Hepatocyte (in vitro differentiated cells): ENCODE data around the gene TOM1L1. TPM values are rescaled to one million over a fixed set of nuclear protein-coding genes. Genes with fewer than 3 reads are reported as not detected.

Experiments
- DNase-seq: peaks from one replicate; pipeline ENCODE4 v3.0.0-alpha.2; 2016; ENCODE audit warnings: low spot score
- H2AFZ ChIP-seq: fragments of 200-600 bp; sonication (generic); 2 replicates; pipeline ENCODE4 v1.6.0; 2016; ENCODE audit warnings: antibody characterized with exemption, mild to moderate bottlenecking
- H3K27ac ChIP-seq: fragments of 200-600 bp; sonication (generic); 2 replicates; pipeline ENCODE4 v1.5.1; 2016; ENCODE audit warnings: mild to moderate bottlenecking
- H3K27me3 ChIP-seq: fragments of 200-600 bp; sonication (generic); 2 replicates; pipeline ENCODE4 v1.6.1; 2016
- H3K36me3 ChIP-seq: fragments of 200-600 bp; sonication (generic); replicated peaks from 2 replicates; pipeline ENCODE4 v1.5.1; 2016; ENCODE audit warnings: low read depth; ENCODE audit not compliant: insufficient read depth
- H3K4me1 ChIP-seq: fragments of 200-600 bp; sonication (generic); 2 replicates; pipeline ENCODE4 v1.5.1; 2016; ENCODE audit warnings: mild to moderate bottlenecking, moderate library complexity; ENCODE audit not compliant: insufficient read depth
- H3K4me2 ChIP-seq: fragments of 200-600 bp; sonication (generic); 2 replicates; pipeline ENCODE4 v1.6.0; 2016
- H3K4me3 ChIP-seq: fragments of 200-600 bp; sonication (generic); 2 replicates; pipeline ENCODE4 v1.5.1; 2016; ENCODE audit warnings: mild to moderate bottlenecking
- H3K79me2 ChIP-seq: fragments of 200-600 bp; sonication (generic); 2 replicates; pipeline ENCODE4 v1.6.0; 2017; ENCODE audit warnings: mild to moderate bottlenecking
- H3K9me2 ChIP-seq: fragments of 200-600 bp; sonication (generic); replicated peaks from 2 replicates; pipeline ENCODE4 v1.6.0; 2017; ENCODE audit warnings: mild to moderate bottlenecking; ENCODE audit not compliant: insufficient read depth
- H3K9me3 ChIP-seq: fragments of 200-600 bp; sonication (generic); 2 replicates; pipeline ENCODE4 v1.5.1; 2016; ENCODE audit warnings: low read depth, mild to moderate bottlenecking
- H4K20me1 ChIP-seq: fragments of 200-600 bp; sonication (generic); 2 replicates; pipeline ENCODE4 v1.6.0; 2016; ENCODE audit warnings: mild to moderate bottlenecking; ENCODE audit not compliant: insufficient read depth, poor library complexity, severe bottlenecking
- CTCF ChIP-seq: fragments of 200-600 bp; sonication (generic); IDR thresholded peaks from 2 replicates; pipeline ENCODE4 v1.5.1; 2016; ENCODE audit warnings: antibody characterized with exemption, mild to moderate bottlenecking; ENCODE audit not compliant: poor library complexity
- EZH2 ChIP-seq: fragments of 200-600 bp; sonication (generic); IDR thresholded peaks from 2 replicates; pipeline ENCODE4 v1.6.1; 2016; ENCODE audit warnings: antibody characterized with exemption, mild to moderate bottlenecking, borderline replicate concordance
- EZH2phosphoT487 ChIP-seq: fragments of 200-600 bp; sonication (generic); IDR thresholded peaks from one replicate; pipeline ENCODE4 v1.6.1; 2018; ENCODE audit warnings: antibody characterized with exemption, mild to moderate bottlenecking, low read depth, moderate library complexity; ENCODE audit not compliant: unreplicated experiment, severe bottlenecking
- WGBS: methylation state at CpG from one replicate; pipeline ENCODE4 v1.1.6; 2016; ENCODE audit warnings: low lambda C conversion rate; ENCODE audit errors: missing lambda C conversion rate; 5-methylcytosine and 5-hydroxymethylcytosine counted together
- polyA plus RNA-seq: library from polyadenylated mRNA; unstranded; fragments of >200 nt; fragmentation: Nextera tagmentation; extraction: Ambion mirVana; gene quantifications from 2 replicates; pipeline ENCODE4 v1.2.1, GENCODE V29; 2016
- total RNA-seq: library from RNA; depleted of rRNA; stranded (reverse); fragments of >200 nt; gene quantifications from 2 replicates; pipeline ENCODE4 v1.2.3, GENCODE V29; 2014

The TOM1L1 gene
- total and polyA plus RNA-seq, 2 experiments from 2014 or later, result 36.9 to 56.0 TPM

- H3K4me2 ChIP-seq, result no peak overlapping the region
- no peaks in the 10 kb centered on the region for H3K9me2 ChIP-seq
- TF ChIP-seq CTCF (no peak), EZH2phosphoT487 (no peak), EZH2 (no peak)
- H4K20me1 ChIP-seq, result no peaks in the 10 kb centered on the region
- 40% methylated on average over 9 of the region's 9 CpGs for WGBS
- peak overlapping the region; percentile 97 for H2AFZ ChIP-seq
- H3K79me2 ChIP-seq, result peaks cover 23% of the 10 kb centered on the region
- no peaks in the 10 kb centered on the region for H3K36me3 ChIP-seq
- no peaks in the 10 kb centered on the region for H3K9me3 ChIP-seq
- H3K4me1 ChIP-seq, result peaks cover 6% of the 10 kb centered on the region
- H3K4me3 ChIP-seq, result peak overlapping the region; percentile 82
- peak; percentile 28 for DNase-seq
- no peaks in the 10 kb centered on the region for H3K27me3 ChIP-seq
- H3K27ac ChIP-seq, result peak overlapping the region; percentile 76
Observed at GRCh38 chr17:54901230-54901822, 674 bp downstream of the TOM1L1 start.

GRCh38 chr17:54902017-54902416 is 1.4 kb downstream of the TOM1L1 start:
- no peak overlapping the region for H3K27ac ChIP-seq
- no peak for TF ChIP-seq EZH2
- TF ChIP-seq EZH2phosphoT487, result no peak
- no peak for TF ChIP-seq CTCF
- H3K27me3 ChIP-seq, result no peaks in the 10 kb centered on the region
- no peaks in the 10 kb centered on the region for H4K20me1 ChIP-seq
- peaks cover 23% of the 10 kb centered on the region for H3K79me2 ChIP-seq
- 95% methylated on average over 9 of the region's 9 CpGs for WGBS
- peaks cover 10% of the 10 kb centered on the region for H3K4me1 ChIP-seq
- DNase-seq, result no peak
- no peaks in the 10 kb centered on the region for H3K9me2 ChIP-seq
- no peak overlapping the region for H3K4me2 ChIP-seq
- H3K4me3 ChIP-seq, result no peak overlapping the region
- H3K9me3 ChIP-seq, result no peaks in the 10 kb centered on the region
- no peak overlapping the region for H2AFZ ChIP-seq
- no peaks in the 10 kb centered on the region for H3K36me3 ChIP-seq

- no peaks in the 10 kb centered on the region for H3K27me3 ChIP-seq
- H4K20me1 ChIP-seq, result no peaks in the 10 kb centered on the region
- H3K4me2 ChIP-seq, result no peak overlapping the region
- no peaks in the 10 kb centered on the region for H3K9me3 ChIP-seq
- no peak overlapping the region for H2AFZ ChIP-seq
- DNase-seq, result no peak
- WGBS, result 63% methylated on average over 5 of the region's 5 CpGs
- H3K9me2 ChIP-seq, result no peaks in the 10 kb centered on the region
- H3K27ac ChIP-seq, result no peak overlapping the region
- TF ChIP-seq EZH2 (no peak), CTCF (no peak), EZH2phosphoT487 (no peak)
- H3K4me3 ChIP-seq, result no peak overlapping the region
- H3K4me1 ChIP-seq, result peaks cover 10% of the 10 kb centered on the region
- no peaks in the 10 kb centered on the region for H3K36me3 ChIP-seq
- peaks cover 24% of the 10 kb centered on the region for H3K79me2 ChIP-seq
Observed at GRCh38 chr17:54902611-54903010, 2.0 kb downstream of the TOM1L1 start.
